HG03354 (cell line): ENCODE measurements around the gene PRKAA2.

ENCODE experiments used
- ATAC-seq: cut with Tn5 transposase; IDR thresholded peaks from one replicate; pipeline ENCODE4 v1.9.1; 2021; ENCODE audit warnings: mild to moderate bottlenecking; ENCODE audit not compliant: unreplicated experiment, poor library complexity, severe bottlenecking

Gene PRKAA2

GRCh38 chr1:56709269-56709880 is 64.3 kb downstream of the PRKAA2 start:
- peak; percentile 71 for ATAC-seq

DNA sequence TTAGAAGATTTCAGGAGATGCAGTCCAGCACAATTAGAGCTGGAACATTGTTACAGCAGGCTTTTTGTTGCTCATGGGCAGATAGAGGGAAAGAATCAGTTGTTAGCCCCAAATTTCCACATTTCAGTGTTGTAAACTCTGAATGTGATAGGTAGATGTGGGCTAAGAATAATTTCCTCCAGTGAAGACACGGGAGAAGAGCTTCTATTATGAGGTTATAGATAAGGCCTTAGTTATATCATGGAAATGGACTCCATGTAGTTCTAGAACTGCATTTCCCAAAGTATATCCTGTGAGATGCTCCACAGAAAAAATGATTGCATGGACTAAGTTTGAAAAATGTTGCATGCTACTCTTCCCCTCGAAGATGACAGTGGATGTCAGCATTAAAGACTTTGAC is 64.9 kb downstream of the PRKAA2 start:
- ATAC-seq, result no peak

DNA sequence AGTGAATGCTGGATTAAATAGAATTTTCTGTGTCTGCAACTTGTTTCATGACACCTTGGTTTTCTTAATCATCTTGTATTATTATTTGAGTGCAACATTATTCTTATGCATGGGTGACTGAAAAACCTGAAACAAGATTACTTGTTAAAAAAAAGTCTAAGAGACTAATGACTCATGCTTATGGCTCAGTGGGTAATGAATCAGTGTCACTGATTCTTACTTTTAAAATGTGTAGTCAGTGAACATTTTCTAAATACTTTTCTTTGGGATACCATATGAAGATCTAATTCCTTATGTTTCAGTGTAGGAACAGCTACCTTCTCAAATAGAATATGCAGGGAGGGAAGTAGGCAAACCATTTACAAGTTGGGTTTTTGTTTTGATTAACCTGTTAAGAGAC is 65.5 kb downstream of the PRKAA2 start:
- no peak for ATAC-seq

- ATAC-seq, result no peak
These were observed 67.0 kb downstream of the PRKAA2 start for GRCh38 chr1:56712150-56712549.

GRCh38 chr1:56713112-56713511 is 68.0 kb downstream of the PRKAA2 start:
- ATAC-seq, result no peak

- ATAC-seq, result no peak
These were observed 70.0 kb downstream of the PRKAA2 start for GRCh38 chr1:56715156-56715555.

GRCh38 chr1:56719171-56719570 is 74.1 kb downstream of the PRKAA2 start:
- no peak for ATAC-seq

DNA sequence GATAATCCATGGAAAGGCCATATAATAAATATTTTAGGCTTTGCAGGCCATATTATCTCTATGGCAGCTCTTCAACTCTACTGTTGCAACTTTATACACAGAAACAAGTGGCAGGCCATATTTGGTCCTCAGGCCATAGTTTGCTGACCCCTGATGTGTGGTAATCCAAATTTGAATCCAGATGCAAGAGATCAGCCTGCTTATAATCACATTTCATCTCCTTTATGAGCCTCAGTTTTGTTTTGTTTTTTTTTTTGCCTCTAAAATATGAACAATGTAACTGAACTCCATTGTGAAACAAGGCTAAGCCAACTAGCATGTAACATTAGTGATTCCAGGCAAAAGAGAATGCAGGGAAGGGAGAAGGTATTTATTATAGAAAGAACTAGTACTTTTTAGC is 81.6 kb downstream of the PRKAA2 start:
- no peak for ATAC-seq

- ATAC-seq, result no peak
These were observed 83.8 kb downstream of the PRKAA2 start for GRCh38 chr1:56728964-56729363.

GRCh38 chr1:56745231-56745630 is 100.1 kb downstream of the PRKAA2 start:
- ATAC-seq, result no peak

- ATAC-seq, result no peak
These were observed 109.8 kb downstream of the PRKAA2 start for GRCh38 chr1:56754708-56755479.

GRCh38 chr1:56755911-56756310 is 110.8 kb downstream of the PRKAA2 start:
- no peak for ATAC-seq

DNA sequence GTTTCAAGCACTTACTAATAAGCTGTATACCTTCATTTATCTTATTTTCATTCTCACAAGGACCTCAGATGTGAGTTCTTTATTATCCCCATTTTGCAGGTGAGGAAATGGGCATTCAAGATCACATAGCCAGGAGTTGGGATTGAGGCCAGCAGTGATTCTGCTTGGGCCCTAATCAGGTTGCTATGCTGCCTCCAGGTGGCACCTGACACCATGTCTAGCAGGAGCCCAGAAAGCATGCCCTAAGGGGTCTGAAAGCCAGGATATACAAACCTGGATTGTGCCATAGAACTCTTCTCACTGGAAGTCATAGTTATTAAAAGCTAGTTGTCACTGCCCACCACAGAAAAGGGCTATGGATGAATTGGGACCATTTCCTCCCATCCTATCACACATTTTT is 113.0 kb downstream of the PRKAA2 start:
- no peak for ATAC-seq

DNA sequence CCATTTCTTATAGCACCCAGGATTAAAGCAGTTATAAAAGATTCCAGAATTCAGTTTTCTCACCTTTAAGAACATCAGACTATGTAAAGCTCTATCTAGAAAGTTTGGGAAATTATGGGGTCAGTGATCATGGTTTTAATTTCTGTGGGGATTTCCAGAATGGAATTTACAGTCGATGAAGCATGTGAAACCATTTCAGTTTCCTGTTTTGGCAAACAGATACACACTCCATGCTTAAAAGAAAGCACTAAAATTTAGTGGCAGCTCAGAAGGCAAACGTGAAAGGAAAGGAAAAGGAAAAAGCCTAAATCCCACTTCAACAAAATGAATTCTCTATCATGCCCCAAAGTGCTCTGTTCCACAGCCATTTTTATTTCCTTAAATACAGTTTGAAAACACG is 113.7 kb downstream of the PRKAA2 start:
- ATAC-seq, result no peak
